GM19452 (cell line): ENCODE results near the gene PLCB1.

Source experiments
- ATAC-seq: cut with Tn5 transposase; IDR thresholded peaks from one replicate; pipeline ENCODE4 v1.9.1; 2021; ENCODE audit not compliant: unreplicated experiment

The PLCB1 gene

DNA sequence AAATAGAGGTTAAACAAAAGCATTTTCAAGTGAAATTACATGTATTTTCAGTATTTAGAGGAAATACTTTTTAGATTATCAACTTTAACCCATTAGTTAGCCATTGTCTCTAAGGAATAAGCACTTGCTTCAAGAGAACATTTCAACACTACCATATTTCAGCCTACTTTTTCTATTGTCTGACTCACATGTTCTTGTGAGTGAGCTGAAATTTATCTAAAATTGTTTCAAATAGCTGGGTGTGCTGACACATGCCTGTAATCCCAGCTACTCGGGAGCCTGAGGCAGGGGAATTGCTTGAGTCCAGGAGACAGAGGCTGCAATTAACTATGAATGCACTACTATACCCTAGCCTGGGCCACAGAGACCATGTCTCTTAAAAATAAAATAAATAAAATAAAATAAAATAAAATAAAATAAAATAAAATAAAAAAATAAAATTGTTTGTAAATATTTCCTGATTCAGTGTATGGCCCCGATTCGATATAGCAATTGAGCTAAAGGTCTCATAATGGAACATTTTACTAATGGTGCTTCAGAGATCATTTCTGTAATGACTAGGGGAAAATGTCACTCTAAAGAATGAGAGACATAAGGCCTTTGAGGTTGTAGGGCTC is 612.3 kb downstream of the PLCB1 start:
- ATAC-seq: no peak

DNA sequence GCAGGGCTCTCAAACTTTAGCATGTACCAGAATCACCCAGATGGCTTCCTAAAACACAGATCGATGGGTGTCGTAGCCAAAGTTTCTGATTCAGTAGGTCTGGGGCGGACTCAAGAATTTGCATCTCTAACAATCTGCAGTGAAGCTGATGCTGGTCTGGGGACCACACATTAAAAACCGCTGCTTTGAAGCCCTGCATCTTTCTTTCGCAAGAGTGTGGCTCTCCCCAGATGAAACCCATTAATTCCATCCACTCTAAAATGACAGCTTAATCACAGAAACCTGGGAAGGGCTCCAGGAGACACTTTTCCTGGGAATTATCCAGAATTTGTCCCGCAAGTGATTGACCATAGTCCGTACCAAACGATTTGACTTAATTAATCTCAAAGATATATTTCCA is 617.0 kb downstream of the PLCB1 start:
- ATAC-seq: no peak

GRCh38 chr20:8749986-8750385 is 617.9 kb downstream of the PLCB1 start:
- no peak for ATAC-seq

GRCh38 chr20:8755340-8756118 is 623.5 kb downstream of the PLCB1 start:
- ATAC-seq: no peak

DNA sequence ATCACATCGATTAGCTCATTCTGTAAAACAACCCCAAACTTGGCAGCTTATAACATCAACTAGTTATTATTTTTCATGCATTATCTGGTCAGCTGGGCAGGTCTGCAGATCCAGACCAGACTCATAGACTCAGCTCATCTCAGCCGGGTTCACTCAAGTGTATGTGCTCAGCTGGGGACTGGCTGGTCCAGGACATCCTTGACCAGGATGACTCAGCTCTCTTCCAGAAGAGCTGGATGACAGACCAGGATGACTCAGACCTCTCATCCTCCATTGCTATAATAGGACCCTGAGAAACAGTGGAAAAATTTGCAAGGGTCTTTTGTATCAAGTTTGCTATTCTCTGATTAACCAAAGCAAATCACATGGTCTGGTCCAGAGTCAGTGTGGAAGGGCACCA is 624.3 kb downstream of the PLCB1 start:
- ATAC-seq: no peak

- ATAC-seq: no peak
These were observed 625.1 kb downstream of the PLCB1 start for GRCh38 chr20:8757146-8757545.

DNA sequence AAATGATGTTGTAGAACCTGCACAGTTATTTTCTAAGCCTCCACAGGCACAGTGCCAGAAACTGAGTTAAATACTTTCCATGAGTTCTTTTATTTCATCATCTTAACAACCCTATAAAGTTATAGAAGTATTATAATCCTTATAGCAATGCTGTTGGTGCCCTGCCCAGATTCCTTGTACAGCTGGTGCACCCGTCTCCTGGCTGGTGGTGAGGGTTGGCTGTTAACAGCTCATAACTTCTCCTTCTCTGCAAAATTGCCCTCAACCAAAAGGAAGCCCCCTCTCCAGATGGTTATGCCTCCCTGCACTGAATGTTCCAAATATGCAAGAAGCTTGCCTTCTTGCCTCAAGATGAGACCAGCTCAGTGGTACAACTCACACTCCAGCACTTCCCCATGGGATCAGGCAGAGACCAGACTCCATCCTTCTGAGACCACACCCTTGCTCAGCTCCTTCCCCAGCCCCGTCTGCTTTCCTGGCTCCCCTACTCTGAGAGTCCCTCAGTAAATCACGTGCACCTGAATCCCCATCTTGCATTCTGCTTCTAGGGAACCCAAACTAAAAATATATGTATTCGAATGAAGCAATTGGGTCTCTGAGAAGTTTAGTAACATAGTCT is 632.4 kb downstream of the PLCB1 start:
- no peak for ATAC-seq

DNA sequence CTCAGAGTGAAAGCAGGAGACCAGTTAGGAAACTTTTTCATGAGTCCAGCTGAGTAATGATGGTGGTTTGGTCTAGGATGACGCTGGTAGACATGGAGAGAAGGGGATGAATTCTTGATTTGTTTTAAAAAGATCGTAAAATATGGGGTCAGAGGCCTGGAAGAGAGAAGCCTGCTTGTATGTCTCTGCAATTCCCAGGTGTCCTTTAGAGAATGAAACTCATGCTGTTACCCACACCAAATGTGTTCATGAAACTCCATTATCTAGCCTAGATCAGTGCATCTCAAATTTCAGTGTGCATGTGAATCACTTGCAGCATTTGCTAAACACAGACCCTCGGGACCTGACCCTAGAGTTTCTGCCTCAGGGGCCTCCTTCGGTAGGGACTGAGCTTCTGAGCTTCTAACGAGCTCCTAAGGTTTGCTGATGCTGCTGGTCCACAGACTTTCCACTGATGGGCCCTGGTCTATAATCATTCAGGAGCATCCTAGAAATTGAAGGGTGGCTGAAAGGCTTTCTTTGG is 634.9 kb downstream of the PLCB1 start:
- ATAC-seq: no peak

DNA sequence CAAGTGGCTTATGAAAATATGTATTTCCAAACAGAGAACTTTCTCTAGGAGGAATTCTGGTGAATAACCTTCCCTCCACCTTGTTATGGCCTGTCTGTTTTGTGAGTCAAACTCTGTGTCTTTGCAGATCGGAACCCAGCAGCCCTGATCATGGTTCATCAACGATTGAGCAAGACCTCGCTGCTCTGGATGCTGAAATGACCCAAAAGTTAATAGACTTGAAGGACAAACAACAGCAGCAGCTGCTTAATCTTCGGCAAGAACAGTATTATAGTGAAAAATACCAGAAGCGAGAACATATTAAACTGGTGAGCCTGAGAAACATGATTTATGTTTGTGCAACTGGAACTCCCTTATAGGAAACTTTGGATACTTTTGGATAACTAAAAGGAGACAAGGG is 642.3 kb downstream of the PLCB1 start:
- ATAC-seq: no peak

GRCh38 chr20:8777911-8778310 is 645.8 kb downstream of the PLCB1 start:
- no peak for ATAC-seq

DNA sequence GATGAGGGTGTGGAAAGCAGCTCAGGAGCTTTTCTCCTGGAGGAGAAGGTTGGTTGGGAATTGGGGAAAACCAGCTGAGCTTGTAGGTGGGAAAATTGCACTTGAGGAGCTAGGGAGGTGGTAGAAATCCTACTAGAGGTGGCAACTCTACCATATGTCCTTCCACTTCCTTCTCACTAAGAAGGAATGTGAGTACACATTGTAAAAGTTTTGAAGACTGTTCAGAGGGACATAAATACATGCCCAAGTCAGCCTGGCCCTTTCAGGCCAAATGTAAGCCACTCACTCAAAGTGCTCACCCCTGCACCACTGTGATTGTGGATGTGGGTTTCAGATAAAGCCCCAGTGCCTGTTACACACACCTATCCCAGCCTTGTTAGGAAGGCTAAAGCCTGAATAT is 646.3 kb downstream of the PLCB1 start:
- ATAC-seq: no peak

DNA sequence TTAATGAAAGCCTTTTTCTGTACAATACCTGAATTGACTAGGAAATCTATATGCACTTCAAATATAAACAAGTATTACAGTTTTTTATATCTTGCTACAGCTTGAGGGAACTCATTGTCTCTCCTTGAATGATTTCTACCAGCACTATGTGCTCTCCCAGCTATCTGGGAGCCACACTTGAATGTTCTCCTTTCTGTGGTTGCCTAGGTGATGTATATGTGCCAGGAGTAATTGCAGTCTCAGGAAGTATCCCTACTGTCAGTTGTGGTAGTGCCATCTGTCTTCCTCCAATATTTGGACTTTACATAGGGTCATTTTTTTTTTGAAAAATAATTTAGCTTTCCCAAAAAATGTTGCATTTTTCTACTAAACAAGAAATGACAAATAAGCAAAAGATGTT is 648.8 kb downstream of the PLCB1 start:
- no peak for ATAC-seq

GRCh38 chr20:8782804-8783203 is 650.7 kb downstream of the PLCB1 start:
- ATAC-seq: no peak

DNA sequence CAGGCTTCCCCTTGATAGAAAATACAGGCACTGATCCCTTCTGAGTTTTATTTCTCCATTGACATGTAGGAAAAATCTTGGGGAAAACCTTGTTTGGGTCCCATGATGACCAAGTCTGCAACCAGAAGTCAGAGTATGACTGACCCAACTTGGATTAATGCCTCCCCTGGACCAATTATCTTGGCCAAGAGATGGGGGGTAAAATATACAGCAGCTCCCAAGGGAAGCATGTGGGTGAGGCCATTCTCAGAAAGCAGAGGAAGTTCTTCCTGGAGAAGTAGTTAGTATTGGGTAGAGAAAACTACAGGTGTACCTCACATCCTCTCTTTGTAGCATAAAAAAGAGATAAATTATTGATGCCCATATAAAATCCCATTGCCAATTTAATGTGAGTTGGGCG is 651.7 kb downstream of the PLCB1 start:
- ATAC-seq: no peak

DNA sequence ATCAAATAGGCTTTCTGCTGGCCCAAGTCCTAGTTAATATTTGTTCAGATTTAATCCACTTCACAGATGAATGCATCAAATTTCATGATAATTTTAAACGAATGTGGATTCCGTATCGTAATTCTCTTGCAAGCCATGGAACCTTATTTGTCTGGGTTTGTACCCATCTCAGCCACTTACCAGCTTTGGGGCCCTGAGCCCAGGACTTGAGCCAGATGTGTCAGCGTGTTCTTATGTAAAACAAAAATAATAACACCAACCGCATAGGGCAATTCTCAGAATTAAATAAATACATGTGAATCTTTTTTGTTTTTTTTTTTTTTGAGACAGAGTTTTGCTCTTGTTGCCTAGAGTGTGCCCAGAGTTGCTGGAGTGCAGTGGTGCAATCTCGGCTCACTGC is 654.3 kb downstream of the PLCB1 start:
- ATAC-seq: no peak

DNA sequence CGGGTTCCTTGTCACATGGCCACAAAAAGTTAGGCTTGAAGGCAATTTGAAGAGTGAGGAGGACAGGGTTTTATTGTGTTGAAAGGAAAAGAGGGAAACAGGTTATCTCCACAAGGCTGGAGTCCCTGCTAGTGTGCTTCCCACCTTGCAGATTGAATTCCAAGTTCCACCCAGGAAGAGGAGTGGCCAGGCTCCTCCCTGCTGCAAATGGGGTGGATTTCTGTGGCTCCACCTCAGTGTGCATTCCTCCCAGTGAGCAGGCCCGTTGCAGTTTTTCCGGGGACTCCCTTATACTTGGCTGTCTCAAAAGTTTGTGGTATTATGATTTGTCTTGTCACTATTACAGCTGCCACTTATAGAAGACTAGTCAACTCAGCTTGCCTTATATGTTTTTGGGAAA is 655.0 kb downstream of the PLCB1 start:
- ATAC-seq: no peak

DNA sequence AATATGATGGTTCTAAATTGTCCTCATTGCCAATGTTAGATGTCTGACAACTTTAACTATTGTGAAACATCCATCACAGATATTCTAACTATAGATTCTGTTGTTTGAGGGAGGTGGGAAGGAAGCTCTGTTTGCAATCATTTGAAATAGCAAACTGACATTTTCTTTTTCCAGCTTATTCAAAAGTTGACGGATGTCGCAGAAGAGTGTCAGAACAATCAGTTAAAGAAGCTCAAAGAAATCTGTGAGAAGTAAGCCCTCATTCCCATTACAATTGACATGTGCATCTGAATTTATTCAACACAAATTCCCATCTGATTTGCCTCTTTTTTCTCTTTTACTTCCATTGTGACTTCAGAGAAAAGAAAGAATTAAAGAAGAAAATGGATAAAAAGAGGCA is 656.2 kb downstream of the PLCB1 start:
- no peak for ATAC-seq

DNA sequence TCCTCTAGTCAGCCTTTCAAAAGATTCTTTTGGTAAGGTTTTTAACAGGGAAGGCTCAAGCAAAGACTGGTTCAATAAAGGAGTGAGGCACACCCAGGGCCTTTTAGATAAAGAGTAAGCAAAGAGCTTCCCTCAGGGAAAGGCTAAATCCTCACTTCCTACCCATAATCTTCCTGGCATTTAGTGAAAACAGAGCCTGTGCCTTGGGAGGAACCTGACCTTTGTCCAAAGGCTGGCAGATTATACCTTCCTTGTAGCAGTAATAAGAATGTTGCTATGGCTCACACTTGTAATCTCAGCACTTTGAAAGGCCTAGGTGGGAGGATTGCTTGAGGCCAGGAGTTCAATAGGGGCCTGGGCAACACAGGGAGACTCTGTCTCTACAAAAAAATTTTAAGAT is 656.8 kb downstream of the PLCB1 start:
- no peak for ATAC-seq

- no peak for ATAC-seq
These were observed 658.5 kb downstream of the PLCB1 start for GRCh38 chr20:8790442-8791074.

- ATAC-seq: no peak
These were observed 663.3 kb downstream of the PLCB1 start for GRCh38 chr20:8795404-8795803.

DNA sequence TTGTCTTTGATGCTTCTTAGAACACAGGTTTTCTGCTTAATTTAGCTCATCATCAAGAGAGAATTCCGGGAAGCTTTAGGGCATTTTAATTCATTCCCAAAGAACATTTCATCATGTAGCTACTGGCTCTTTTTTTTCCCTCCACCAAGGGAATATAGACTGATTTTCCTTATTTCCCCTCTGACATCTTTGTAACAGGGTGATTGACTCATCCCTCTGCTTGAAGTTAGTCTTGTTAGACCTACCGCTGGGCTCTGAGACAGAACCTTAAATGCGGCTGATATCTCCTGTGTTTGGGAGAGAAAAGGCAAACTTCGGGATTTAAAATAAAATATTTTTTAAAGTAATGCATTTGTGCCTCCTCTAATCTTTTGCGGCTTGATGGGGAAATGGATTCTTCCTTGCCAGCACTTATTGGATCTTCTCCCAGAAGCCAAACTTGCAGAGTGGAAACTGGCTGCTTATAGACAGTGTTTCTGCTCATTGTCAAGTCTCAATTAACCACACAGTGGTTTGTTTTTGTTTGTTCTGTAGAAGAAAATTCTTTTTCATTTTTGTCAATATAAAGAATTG is 664.1 kb downstream of the PLCB1 start:
- ATAC-seq: no peak
